DMS 273 treated with DMSO at 0.1 percent for 48 hours (cell line): ENCODE measurements around the gene FIBP.

Source experiments
- DNase-seq: peaks from one replicate; lab custom pipeline; 2025; lab: John Stamatoyannopoulos, UW

FIBP gene

GRCh38 chr11:65888163-65888814, at the start of gene FIBP:
FIBP (minus strand) TSS chr11:65888471; CDS start chr11:65888418, 53 bp downstream.
- DNase-seq = peak; percentile 80

GRCh38 chr11:65937766-65938165, 49.5 kb upstream of the FIBP start:
- no peak for DNase-seq

- DNase-seq = peak; percentile 80
These were observed 45.7 kb upstream of the FIBP start for GRCh38 chr11:65934014-65934413.

- no peak for DNase-seq
These were observed 44.3 kb upstream of the FIBP start for GRCh38 chr11:65932558-65932919.

GRCh38 chr11:65931773-65932557, 43.7 kb upstream of the FIBP start:
- no peak for DNase-seq

- no peak for DNase-seq
These were observed 40.4 kb upstream of the FIBP start for GRCh38 chr11:65928667-65929066.

- DNase-seq = no peak
These were observed 39.7 kb upstream of the FIBP start for GRCh38 chr11:65927904-65928397.

GRCh38 chr11:65925397-65925796, 37.1 kb upstream of the FIBP start:
- DNase-seq = no peak

- no peak for DNase-seq
These were observed 34.3 kb upstream of the FIBP start for GRCh38 chr11:65922565-65922964.

GRCh38 chr11:65921876-65922275, 33.6 kb upstream of the FIBP start:
- no peak for DNase-seq

GRCh38 chr11:65921033-65921555, 32.8 kb upstream of the FIBP start:
- no peak for DNase-seq

GRCh38 chr11:65920372-65920802, 32.1 kb upstream of the FIBP start:
- no peak for DNase-seq

- DNase-seq = no peak
These were observed 31.5 kb upstream of the FIBP start for GRCh38 chr11:65919573-65920371.

- DNase-seq = peak; percentile 78
These were observed 30.9 kb upstream of the FIBP start, which contains the start of gene DRAP1 for GRCh38 chr11:65919141-65919572. DRAP1 (plus strand) TSS chr11:65919426; CDS start chr11:65919502, 76 bp downstream.

GRCh38 chr11:65918211-65919140, 30.2 kb upstream of the FIBP start, which contains the start of gene C11orf68:
C11orf68 (minus strand) TSS chr11:65919062; CDS start chr11:65919031, 31 bp downstream.
- no peak for DNase-seq

- DNase-seq = no peak
These were observed 29.4 kb upstream of the FIBP start for GRCh38 chr11:65917434-65918210.

- no peak for DNase-seq
These were observed 28.8 kb upstream of the FIBP start for GRCh38 chr11:65917077-65917433.

GRCh38 chr11:65916391-65916790, 28.1 kb upstream of the FIBP start:
- DNase-seq = no peak

- DNase-seq = no peak
These were observed 27.6 kb upstream of the FIBP start for GRCh38 chr11:65915821-65916251.
